BJ (cell line): ENCODE measurements around the gene PHF20. TPM values are rescaled to one million over a fixed set of nuclear protein-coding genes. Genes with fewer than 3 reads are reported as not detected.
"Not testable (repeated sequence)": the region's sequence is repeated elsewhere in the genome, so short reads cannot be mapped to it uniquely, and the experiment has no call there.

Experiments
- CTCF ChIA-PET: fragments of 350-600 bp; formaldehyde crosslinking; extraction: SDS; loops from one replicate; lab custom pipeline; 2021; ENCODE audit warnings: antibody characterized with exemption, inconsistent platforms; lab: Yijun Ruan, JAX
- POLR2A ChIA-PET: fragments of 300-600 bp; sonication (Branson Sonifier 250); formaldehyde crosslinking; extraction: SDS; loops from one replicate; lab custom pipeline; 2021; ENCODE audit warnings: antibody characterized with exemption; lab: Charles Lee
- DNase-seq: peaks from one replicate; pipeline ENCODE4 v3.0.0-alpha.2; 2011; ENCODE audit warnings: low read depth
- H3K27me3 ChIP-seq: 2 replicates; pipeline ENCODE4 v1.6.0; 2011; ENCODE audit warnings: low read length; ENCODE audit not compliant: control insufficient read depth, insufficient read depth
- H3K36me3 ChIP-seq: 2 replicates; pipeline ENCODE4 v1.5.1; 2011; ENCODE audit warnings: low read length; ENCODE audit not compliant: control insufficient read depth, insufficient read depth
- H3K4me3 ChIP-seq: 2 replicates; pipeline ENCODE4 v1.5.1; 2011; ENCODE audit warnings: low read depth, mild to moderate bottlenecking, control low read depth, low read length
- CTCF ChIP-seq: IDR thresholded peaks from 2 replicates; pipeline ENCODE4 v1.5.1; 2011; ENCODE audit warnings: low read depth, mild to moderate bottlenecking, control low read depth, inconsistent platforms, low read length, moderate library complexity; ENCODE audit not compliant: insufficient read depth
- polyA minus RNA-seq: library from RNA; depleted of rRNA, polyadenylated mRNA; stranded (reverse); fragments of >200 nt; gene quantifications from 2 replicates; pipeline ENCODE4 v1.2.3, GENCODE V29; 2011; rRNA and poly(A)+ RNA removed
- polyA plus RNA-seq: library from polyadenylated mRNA; depleted of rRNA; stranded (reverse); fragments of >200 nt; gene quantifications from 2 replicates; pipeline ENCODE4 v1.2.3, GENCODE V29; 2011; rRNA removed

The PHF20 gene
- polyA plus RNA-seq (23.5 and 24.9 TPM in 2 replicates), polyA minus RNA-seq (35.4 and 41.1 TPM in 2 replicates)

- ChIA-PET POLR2A (no interaction called here), CTCF (interaction anchor here (1.0 to 1.2 kb wide), 3 partner anchors 9 to 112 kb away, joined by 3 to 4 read pairs (median 3); partner anchors contain the start of gene RBM39)
- TF ChIP-seq CTCF, result no peak
- H3K4me3 ChIP-seq, result peak within 1 kb of the TSS; percentile 77
- DNase-seq, result peak; percentile 69
- no peaks in the 10 kb centered on the region for H3K27me3 ChIP-seq
- no peaks in the 10 kb centered on the region for H3K36me3 ChIP-seq
Observed at GRCh38 chr20:35771689-35772562, at the start of gene PHF20. PHF20 (plus strand) TSS chr20:35772015; CDS start chr20:35801523, 29,508 bp downstream.

- H3K36me3 ChIP-seq, result peaks cover 37% of the 10 kb centered on the region
- H3K4me3 ChIP-seq, DNase-seq, H3K27me3 ChIP-seq: not testable (repeated sequence)
- POLR2A ChIA-PET, result interaction anchor here (1.0 kb wide), 1 partner anchor 12 kb away, joined by 4 read pairs; no protein-coding TSS in a partner anchor
- CTCF ChIA-PET, result interaction anchor here (1.2 to 1.3 kb wide), 2 partner anchors 8 to 161 kb away, joined by 3 to 6 read pairs; no protein-coding TSS in a partner anchor
Observed at GRCh38 chr20:35723275-35723639, 48.6 kb upstream of the PHF20 start.

- H3K36me3 ChIP-seq, result peaks cover 36% of the 10 kb centered on the region
- POLR2A ChIA-PET, result interaction anchor here (1.0 kb wide), 1 partner anchor 11 kb away, joined by 4 read pairs; no protein-coding TSS in a partner anchor
Observed at GRCh38 chr20:35723652-35724320, 48.0 kb upstream of the PHF20 start.

GRCh38 chr20:35724321-35725230 lies 47.2 kb upstream of the PHF20 start:
- no peak for TF ChIP-seq CTCF

More at GRCh38 chr20:35723652-35724320, 48.0 kb upstream of the PHF20 start:
- CTCF ChIA-PET, result interaction anchor here (1.2 to 1.3 kb wide), 2 partner anchors 9 to 160 kb away, joined by 3 to 6 read pairs; no protein-coding TSS in a partner anchor
- not testable (repeated sequence) for H3K27me3 ChIP-seq, H3K4me3 ChIP-seq, DNase-seq

GRCh38 chr20:35726842-35727711 lies 44.7 kb upstream of the PHF20 start:
- Histone ChIP-seq H3K36me3 (peaks cover 29% of the 10 kb centered on the region), H3K4me3 (no peak overlapping the region), H3K27me3 (no peaks in the 10 kb centered on the region)
- TF ChIP-seq CTCF, result no peak
- POLR2A ChIA-PET, result interaction anchor here (0.6 kb wide), 1 partner anchor 25 kb away, joined by 4 read pairs; no protein-coding TSS in a partner anchor
- no peak for DNase-seq
- CTCF ChIA-PET, result interaction anchor here (3.6 kb wide), 1 partner anchor 12 kb away, joined by 10 read pairs; no protein-coding TSS in a partner anchor

More at GRCh38 chr20:35724321-35725230, 47.2 kb upstream of the PHF20 start:
- DNase-seq, result no peak
- Histone ChIP-seq H3K36me3 (peaks cover 38% of the 10 kb centered on the region), H3K4me3 (no peak overlapping the region), H3K27me3 (no peaks in the 10 kb centered on the region)
- POLR2A ChIA-PET, result no interaction called here
- CTCF ChIA-PET, result interaction anchor here (0.7 to 1.3 kb wide), 3 partner anchors 10 to 229 kb away, joined by 3 to 6 read pairs (median 3); no protein-coding TSS in a partner anchor
